Activated naive CD4-positive, alpha-beta T cell treated with anti-CD3 and anti-CD28 coated beads, Interleukin-2, amount 50 U/mL, for 16 hours (primary cell): Measurements from ENCODE around the gene ORC6.

ENCODE experiments used
- DNase-seq: peaks from one replicate; pipeline ENCODE4 v3.0.0-alpha.2; 2020

The ORC6 gene

DNA sequence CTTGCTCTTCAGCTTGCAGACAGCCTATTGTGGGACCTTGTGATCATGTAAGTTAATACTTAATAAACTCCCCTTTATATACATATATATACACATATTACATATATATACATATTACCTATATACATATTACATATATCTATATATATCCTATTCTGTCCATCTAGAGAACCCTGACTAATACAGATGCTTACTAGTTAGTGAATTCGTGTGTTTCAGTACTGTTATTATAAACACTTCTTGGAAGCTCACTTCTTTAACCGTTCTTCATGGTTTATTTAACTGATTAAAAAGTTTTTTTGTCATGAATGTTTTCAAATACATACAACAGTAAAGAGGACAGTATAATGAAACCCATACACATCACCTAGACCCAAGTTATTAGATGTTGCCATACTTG lies 12.6 kb downstream of the ORC6 start:
- no peak for DNase-seq

DNA sequence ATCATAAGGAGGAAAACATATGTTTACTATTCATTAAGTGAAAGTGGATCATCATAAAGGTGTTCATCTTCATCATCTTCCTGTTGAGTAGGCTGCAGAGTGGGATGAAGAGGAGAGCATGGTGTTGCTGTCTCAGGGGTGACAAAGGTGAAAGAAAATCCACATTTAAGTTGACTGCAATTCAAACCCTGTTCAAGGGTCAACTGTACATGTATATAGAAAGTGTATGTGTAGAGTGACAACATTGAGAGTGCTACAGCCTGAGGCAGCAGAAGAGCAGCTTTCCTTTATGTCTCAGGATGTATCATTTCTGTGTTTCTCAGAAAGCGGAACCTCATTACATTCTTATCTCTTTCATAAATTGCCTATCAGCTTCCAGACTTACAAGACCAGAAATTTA lies 17.2 kb downstream of the ORC6 start:
- DNase-seq: no peak

DNA sequence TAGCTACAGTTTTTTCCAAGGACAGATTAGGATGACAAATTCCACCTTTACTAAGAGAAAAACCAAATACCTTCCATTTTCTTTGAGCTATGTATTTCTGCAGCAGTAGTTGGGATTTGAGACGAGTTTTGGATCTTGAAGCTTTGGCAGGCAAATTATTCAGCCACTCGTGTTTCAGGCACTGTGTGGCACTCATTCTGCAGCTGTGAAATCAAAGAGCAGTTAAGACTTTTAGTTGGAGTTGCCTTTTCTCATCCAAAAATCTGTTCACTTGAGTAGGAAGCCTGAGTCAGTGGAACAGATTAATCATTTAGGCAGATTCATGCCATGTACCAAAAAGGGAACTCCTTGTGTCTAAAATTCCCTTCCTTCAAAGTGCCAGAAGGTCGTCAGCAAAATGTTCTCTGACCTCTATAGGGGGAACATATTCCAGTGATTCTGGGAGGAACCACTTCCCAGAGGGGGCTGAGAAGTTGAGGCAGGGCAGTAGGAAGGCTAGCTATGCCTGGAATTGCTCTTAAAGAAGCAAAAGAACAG lies 20.1 kb downstream of the ORC6 start:
- DNase-seq: no peak

- DNase-seq: no peak
Measured at GRCh38 chr16:46711106-46712058, 21.9 kb downstream of the ORC6 start.

- no peak for DNase-seq
Measured at GRCh38 chr16:46712911-46713310, 23.5 kb downstream of the ORC6 start.

- DNase-seq: no peak
Measured at GRCh38 chr16:46713634-46714033, 24.2 kb downstream of the ORC6 start.

DNA sequence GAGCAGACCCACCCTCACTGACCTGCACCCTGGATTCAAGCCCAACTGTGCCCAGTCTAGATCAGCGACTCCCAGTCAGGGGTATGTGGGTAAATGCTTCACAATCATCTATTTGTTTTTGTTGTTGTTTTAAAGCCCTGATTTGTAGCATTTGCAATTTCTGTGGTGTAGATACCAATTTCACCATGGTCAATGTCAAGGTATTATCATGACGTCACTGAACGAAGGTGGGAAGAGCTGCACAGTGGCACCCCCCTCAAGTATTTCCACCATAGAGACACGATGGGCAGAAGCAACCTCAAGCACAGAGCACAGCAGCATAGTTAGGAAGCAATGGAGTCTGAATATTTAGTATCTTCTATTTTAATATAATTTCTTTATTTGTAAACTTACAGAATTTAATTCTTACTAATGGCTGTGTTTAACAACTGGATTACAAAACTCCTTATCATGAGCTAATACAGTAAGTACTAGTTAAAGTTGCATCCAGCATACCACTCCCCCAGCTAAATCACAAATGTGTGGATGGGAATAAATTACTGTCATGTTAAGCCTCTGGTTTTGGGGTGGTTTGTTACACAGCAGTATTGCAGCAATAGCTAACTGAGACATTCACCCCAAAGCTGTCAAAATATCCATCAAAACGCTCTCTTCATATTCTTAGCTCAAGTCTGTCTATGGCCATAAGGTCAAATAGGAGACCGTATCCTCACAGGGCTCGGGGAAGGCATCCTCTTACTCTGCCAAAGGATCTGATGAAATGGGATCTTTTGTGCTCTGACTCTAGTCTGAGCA lies 25.5 kb downstream of the ORC6 start:
- DNase-seq: no peak

GRCh38 chr16:46715769-46716305 lies 26.4 kb downstream of the ORC6 start:
- DNase-seq: no peak

DNA sequence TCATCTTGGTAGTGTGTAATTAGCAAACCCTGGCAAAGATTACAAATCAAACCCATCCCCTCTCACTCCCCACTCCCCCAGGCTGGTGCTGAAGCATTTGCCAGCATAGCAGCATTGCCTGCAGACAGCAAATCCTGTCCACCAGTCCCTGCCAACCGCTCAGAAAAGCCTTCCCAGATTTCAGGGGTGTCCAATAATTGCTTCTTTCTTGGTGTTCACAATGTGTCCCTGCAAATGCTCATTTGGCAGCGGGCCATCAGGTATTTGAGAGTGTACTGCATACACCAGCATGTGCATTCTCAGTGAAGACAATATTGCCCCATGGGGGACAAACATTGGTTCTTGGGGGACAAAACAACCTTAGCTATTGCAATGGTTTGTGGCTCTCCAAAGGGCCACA lies 28.2 kb downstream of the ORC6 start:
- no peak for DNase-seq

DNA sequence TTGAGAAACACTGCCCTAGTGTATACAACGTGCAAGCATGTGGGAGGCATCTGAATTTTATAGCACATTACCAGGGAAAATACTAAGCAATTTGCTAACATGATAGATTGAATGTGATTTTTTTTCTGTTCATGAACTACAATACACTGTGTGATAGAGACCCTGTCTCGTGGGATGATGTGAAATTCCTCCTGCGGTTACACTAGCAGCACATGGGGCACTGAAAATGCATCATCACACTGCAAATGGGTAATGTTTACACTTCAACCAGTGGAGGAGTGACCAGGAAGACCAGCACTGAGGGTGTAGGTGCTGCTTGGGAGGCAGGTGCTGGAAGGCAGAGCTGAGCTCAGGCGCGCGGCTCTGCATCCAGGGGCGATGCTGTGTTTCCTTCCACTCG lies 28.8 kb downstream of the ORC6 start:
- no peak for DNase-seq

DNA sequence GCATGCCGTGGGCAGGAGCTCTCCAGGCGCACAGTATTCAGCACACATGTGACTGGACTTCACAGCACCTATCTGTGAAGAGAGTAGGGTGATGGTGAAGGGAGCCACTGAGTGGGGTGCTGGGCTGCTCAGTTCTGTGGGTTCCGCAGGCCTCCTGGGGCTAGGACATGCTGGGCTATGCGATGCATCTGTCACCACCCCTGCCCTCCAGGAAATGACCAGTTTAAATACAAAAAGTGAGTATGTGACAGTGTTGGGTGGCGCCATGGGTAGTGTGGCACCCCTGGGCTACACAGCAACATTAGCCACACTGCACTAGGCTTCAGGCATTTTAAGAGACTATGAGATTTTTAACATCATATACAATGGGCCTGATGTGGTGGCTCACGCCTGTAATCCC lies 30.1 kb downstream of the ORC6 start:
- DNase-seq: no peak

DNA sequence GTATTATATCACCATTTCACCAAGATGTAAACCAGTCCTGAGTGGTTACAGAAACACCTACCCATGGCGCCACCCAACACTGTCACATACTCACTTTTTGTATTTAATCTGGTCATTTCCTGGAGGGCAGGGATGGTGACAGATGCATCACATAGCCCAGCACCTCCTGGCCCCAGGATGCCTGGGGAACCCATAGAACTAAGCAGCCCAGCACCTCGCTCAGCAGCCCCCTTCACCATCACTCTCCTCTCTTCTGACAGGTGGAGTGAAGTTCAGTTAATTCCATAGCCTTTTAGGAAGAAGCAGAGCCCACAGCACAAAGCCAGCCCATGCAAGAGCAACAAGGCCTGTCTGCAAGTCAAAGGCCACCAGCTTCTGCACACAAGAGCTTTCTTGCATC lies 31.2 kb downstream of the ORC6 start:
- no peak for DNase-seq

DNA sequence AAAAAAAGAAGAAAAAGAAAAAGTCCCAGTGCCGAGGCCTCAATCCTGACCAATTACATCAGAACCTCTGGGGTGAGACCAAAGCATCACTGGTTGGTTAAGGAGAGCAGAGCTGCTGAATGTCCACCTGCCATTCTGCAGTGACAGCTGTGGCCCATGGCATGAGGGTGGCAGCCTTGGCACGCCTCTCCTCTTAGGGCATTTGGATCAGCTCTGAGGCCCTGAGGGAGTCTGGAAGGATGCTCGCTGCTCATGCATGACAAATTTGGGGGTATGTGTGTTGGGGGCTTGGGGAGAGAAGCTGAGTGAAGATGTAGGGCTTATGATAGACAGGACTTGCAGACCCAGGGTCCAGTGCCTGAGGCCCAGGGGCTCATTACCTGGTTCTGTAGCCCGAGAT lies 32.4 kb downstream of the ORC6 start:
- DNase-seq: no peak

DNA sequence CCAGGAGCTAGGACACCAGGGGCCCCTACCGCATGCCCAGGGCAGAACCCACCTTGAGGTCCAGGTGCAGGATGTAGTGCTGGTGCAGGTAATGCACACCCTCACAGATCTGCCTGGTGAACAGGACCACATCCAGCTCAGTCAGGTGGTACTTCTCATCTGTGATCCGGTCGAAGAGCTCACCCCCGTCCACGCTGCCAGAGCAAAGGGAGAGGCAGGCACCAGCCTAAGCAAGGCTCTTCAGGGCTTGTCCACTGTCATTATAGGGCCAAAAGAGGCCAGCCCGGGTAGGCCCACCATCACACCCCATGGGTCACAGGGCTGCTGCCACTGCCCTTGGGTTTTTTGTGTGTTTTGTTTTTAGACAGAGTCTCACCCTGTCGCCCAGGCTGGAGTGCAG lies 37.7 kb downstream of the ORC6 start:
- no peak for DNase-seq

DNA sequence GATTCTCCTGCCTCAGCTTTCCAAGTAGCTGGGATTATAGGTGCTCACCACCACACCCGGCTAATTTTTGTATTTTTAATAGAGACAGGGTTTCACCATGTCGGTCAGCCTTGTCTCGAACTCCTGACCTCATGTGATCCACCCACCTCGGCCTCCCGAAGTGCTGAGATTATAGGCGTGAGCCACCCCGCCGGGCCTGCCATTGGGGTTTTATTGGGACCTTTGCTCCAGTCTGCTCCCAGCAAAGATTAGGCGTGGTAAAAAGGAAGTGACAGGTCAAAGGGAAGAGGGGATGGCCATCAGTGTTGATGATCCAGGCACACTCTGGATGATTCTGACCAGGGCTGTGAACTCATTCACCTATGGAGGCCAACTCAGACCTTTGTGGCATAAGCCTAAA lies 38.2 kb downstream of the ORC6 start:
- DNase-seq: no peak

DNA sequence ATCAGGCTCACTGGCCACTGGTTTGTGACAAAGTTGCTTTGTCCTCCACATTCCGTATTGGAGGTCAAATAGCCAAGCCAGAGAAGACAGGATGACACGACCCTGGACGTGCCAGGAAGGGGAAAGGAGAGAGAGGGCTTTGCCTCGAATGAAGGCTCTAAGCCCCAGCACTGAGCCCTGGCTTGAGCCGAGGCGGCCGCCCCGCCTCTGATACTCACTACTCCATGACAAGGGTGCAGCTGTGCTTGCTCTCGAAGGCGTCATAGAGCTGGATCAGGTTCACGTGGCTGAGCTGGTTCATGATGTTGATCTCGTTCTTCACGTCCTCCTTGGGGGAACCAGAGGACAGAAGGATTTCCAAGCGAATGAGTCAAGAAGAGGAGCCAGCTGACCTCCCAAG lies 39.3 kb downstream of the ORC6 start:
- DNase-seq: no peak

- DNase-seq: no peak
Measured at GRCh38 chr16:46729326-46729995, 40.0 kb downstream of the ORC6 start.

DNA sequence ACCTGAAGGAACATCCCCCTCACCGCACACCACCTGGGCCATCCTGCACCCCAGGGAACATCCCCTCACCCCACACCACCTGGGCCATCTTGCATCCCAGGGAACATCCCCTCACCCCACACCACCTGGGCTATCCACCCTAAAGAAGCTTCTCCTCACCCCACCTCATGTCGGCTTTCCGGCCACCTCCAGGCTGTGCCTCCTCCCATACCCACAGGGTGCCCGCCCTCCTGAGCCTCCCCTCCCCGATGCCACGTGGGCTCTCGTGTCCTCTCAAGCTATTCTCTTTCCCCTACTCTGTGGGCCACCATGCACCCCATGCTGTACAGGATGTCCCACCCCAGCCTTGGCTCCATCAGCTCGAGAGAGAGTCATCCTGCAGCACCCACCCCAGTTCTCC lies 40.7 kb downstream of the ORC6 start:
- DNase-seq: no peak

GRCh38 chr16:46730801-46731690 lies 41.6 kb downstream of the ORC6 start:
- DNase-seq: no peak

- DNase-seq: no peak
Measured at GRCh38 chr16:46731691-46732555, 42.5 kb downstream of the ORC6 start.

DNA sequence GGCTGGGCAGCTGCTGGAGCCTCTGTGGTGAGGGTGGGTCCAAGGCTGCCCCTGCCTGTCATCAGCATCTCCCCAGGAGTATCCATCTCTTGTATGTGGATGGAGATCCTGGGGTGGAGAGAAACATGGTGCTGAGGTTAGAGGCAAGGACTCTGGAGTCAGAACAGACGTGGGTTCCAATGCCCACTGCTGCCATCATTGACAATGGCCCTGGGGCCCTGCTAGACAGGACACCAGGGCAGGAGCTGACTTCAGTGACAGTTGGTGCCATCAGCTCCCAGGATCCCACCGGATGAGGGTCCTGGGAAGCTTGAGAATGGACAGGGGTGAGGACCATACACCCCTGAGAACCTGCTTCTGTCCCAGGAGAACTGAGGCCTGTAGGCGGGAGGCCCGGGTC lies 43.1 kb downstream of the ORC6 start:
- no peak for DNase-seq
